Activated naive CD4-positive, alpha-beta T cell treated with anti-CD3 and anti-CD28 coated beads, Interleukin-2, amount 50 U/mL, for 24 hours (primary cell): ENCODE results near the gene ARL6IP5.
A peak's percentile ranks its signal among the peaks of the same experiment; 100 is the strongest.

Source experiments
- H3K27ac Mint-ChIP-seq: one replicate; pipeline ENCODE4 v1.8.0; 2021; ENCODE audit warnings: mild to moderate bottlenecking, mixed read lengths
- H3K27me3 Mint-ChIP-seq: one replicate; pipeline ENCODE4 v1.8.0; 2021; ENCODE audit warnings: mixed read lengths
- H3K36me3 Mint-ChIP-seq: one replicate; pipeline ENCODE4 v1.8.0; 2021; ENCODE audit warnings: mixed read lengths
- H3K4me1 Mint-ChIP-seq: one replicate; pipeline ENCODE4 v1.8.0; 2021; ENCODE audit warnings: mixed read lengths
- H3K4me3 Mint-ChIP-seq: one replicate; pipeline ENCODE4 v1.8.0; 2021; ENCODE audit warnings: mild to moderate bottlenecking, mixed read lengths
- H3K9me3 Mint-ChIP-seq: one replicate; pipeline ENCODE4 v1.8.0; 2021; ENCODE audit warnings: mixed read lengths

Gene ARL6IP5

DNA sequence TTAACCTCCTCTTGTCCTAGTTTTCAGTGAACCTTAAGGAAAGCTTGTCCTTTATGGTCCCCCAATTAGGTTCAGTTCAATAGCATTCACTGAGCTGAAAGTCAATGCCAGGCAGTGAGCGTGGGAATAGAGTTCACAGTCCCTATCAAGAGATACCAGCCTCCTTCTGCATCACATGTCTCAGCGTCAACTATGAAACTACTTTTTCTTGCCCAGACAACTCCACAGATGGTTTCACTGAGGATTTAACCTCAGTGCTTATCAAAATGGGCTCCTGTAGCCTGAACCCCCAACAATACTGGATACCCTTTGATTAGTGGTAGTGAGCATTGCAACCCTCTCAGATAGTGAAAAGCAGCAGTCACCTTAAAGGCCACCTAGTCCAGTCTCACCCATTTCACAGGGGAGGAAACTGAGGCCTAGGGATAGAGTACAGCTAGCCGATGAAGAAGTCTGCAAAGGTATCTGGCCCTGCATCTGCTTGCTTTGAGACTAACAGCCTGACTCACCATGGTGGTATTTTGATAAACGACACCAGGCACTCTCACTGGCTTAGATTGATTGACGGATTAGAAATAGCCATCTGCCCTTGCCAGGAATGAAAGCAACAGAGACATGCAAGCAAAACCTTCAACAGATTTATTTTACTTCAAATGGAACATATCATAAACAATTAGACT lies 3.0 kb upstream of the ARL6IP5 start:
- Mint-ChIP-seq H3K9me3 (no peaks in the 10 kb centered on the region), H3K36me3 (peaks cover 4% of the 10 kb centered on the region), H3K4me3 (peak overlapping the region; percentile 77), H3K4me1 (peaks cover 71% of the 10 kb centered on the region), H3K27ac (peak overlapping the region; percentile 97), H3K27me3 (no peaks in the 10 kb centered on the region)

DNA sequence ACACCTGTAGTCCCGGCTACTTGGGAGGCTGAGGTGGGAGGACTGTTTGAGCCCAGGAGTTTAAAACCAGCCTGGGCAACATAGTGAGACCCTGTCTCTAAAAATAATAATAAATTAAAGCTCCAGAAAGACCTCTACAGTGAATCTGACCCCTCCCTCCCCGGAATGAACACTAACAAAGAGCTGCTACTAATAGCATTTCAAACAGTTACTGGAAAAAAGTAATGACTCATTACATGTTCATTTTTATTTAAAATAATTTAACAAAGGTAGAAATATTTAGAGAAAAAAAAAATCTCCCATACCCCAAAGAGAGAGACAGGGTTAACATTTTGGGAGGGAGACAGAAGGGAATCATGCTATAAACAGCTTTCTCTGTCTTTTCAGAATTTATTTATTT lies 2.4 kb upstream of the ARL6IP5 start:
- Mint-ChIP-seq H3K36me3 (peaks cover 3% of the 10 kb centered on the region), H3K27ac (peak overlapping the region; percentile 97), H3K4me1 (peaks cover 69% of the 10 kb centered on the region), H3K4me3 (peak overlapping the region; percentile 89), H3K9me3 (no peaks in the 10 kb centered on the region), H3K27me3 (no peaks in the 10 kb centered on the region)

DNA sequence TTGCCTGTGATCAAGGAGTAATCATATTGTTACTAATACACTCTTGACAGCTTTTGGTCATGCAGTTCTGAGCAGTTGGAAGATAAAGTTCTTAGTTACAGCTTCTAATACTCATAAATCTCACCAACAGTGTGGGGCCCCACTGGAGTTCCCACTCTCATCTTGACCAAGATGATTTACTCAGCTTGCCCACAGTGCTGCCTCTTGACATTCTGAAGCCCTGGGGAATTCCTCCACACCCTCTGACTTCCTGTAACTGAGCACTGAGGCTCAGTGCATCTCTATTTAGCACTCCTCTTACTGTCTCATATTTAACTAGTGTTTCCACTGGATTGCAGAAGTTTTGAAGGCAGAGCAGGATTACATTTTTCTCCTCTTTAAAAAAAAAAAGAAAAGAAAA lies 1.9 kb upstream of the ARL6IP5 start:
- peaks cover 68% of the 10 kb centered on the region for H3K4me1 Mint-ChIP-seq
- peak overlapping the region; percentile 89 for H3K4me3 Mint-ChIP-seq
- peak overlapping the region; percentile 97 for H3K27ac Mint-ChIP-seq
- H3K9me3 Mint-ChIP-seq, result no peaks in the 10 kb centered on the region
- no peaks in the 10 kb centered on the region for H3K27me3 Mint-ChIP-seq
- H3K36me3 Mint-ChIP-seq, result peaks cover 3% of the 10 kb centered on the region

DNA sequence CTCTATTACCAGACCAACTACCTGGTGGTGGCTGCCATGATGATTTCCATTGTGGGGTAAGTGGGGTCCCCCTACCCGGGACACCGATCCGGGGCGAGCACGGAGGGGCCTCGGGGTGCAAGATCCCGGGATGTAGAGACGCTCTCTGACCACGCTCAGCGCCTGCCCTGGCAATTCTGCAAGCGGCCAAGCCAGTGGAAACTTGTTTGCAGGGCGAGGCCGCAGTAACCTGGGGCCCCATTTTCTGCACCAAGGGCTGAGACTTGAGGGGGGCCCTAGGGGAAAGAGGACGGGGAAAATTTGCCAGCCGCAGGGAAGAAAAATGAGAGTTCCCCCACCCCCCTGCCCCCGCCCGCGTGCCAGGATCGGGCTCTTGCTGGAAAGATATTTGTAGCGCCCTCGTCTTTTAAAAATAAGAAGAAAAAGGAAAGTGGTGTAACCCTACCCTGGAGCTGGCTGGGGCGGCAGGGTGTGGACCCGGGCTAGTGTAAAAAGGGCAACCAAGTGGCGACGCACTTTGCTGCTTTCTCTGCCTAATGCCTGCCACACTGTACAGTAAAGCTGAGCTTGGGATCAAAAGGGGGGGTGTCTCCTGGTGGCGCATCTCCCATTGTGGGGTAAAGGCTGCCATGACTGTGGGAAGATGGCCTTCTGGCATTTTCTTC lies 563 bp downstream of the ARL6IP5 start:
- H3K27me3 Mint-ChIP-seq, result no peaks in the 10 kb centered on the region
- H3K27ac Mint-ChIP-seq, result peak overlapping the region; percentile 97
- peaks cover 79% of the 10 kb centered on the region for H3K4me1 Mint-ChIP-seq

DNA sequence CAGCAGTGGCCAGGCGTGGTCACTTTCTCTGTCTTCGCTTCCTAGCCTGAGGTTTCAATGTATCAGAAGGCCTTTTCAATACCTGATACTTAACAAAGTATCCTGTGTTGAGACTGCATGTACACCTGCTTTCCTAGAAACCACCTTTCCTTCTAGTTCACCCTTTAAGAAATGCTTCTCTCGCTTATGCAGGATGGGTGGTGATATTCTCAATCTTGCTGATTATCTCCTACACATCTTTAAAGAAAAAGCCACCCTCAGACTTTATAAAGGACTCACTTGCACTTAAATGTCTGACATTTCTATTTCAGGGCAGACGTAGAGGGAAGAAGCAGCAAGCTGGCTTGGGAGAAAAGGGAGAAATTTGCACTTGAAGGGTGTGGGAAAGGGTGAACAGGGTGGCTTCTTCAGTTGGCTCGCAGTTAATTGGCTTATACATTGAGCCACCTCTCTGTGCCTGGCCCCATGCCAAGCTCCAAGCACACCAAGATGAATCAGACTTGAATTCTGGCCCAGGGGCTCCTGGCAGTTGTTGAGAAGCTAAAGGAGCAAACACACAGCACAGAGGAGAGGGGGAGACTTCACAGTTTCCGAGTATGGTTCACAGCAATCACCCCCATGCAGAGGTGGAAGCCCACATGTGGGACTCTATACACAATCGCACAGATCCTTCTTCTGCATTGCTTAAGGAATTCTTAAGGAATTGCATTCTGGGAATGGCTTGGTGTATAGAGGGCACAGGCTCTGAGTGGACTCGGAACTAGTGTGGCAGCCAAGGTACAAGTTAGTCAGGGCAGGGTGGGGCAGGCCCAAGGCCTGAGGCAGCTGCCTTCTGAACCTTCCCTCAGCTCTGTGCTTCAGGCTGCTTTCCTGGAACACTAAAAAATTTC lies 1.3 kb downstream of the ARL6IP5 start:
- peak overlapping the region; percentile 89 for H3K4me3 Mint-ChIP-seq
- H3K27me3 Mint-ChIP-seq, result no peaks in the 10 kb centered on the region
- no peaks in the 10 kb centered on the region for H3K9me3 Mint-ChIP-seq

More for the DNA sequence above, 563 bp downstream of the ARL6IP5 start:
- H3K9me3 Mint-ChIP-seq, result no peaks in the 10 kb centered on the region
- peak overlapping the region; percentile 89 for H3K4me3 Mint-ChIP-seq
- peaks cover 4% of the 10 kb centered on the region for H3K36me3 Mint-ChIP-seq

DNA sequence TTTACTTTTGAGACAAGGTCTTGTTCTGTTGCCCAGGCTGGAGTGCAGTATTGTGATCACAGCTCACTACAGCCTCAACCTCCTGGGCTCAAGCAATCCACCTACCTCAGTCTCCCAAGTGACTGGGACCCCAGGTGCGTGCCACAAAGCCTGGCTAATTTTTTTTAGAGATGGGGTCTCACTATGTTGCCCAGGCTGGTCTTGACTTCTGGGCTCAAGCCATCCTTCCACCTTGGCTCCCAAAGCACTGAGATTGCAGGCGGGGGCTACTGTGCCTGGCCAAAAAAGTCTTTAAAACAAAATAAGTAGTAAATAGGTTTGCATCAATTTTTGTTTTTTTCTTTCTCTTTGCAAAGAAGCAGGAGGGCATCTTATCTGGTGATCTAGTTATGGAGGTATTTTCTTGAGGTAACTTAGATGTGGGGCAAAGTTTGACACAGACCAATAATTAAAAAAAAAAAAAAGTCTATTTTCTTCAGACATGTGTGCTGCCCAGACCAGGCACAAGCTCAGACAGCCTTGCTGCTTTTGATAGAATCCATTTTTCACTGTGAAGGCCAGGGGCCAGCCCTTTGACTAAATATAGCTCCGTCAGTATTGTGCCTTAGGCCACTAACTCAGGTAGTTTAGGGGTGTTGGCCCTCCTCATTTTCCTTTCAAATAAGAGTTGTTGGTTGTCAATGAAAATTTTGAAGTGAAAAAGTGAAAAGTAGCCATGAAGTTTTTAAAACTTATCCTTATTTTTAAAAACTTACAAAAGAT lies 2.5 kb downstream of the ARL6IP5 start:
- Mint-ChIP-seq H3K4me1 (peaks cover 77% of the 10 kb centered on the region), H3K9me3 (no peaks in the 10 kb centered on the region), H3K36me3 (peaks cover 8% of the 10 kb centered on the region), H3K4me3 (peak overlapping the region; percentile 75), H3K27ac (peak overlapping the region; percentile 43), H3K27me3 (no peaks in the 10 kb centered on the region)

More for the DNA sequence above, 1.3 kb downstream of the ARL6IP5 start:
- H3K4me1 Mint-ChIP-seq, result peaks cover 78% of the 10 kb centered on the region
- H3K27ac Mint-ChIP-seq, result peak overlapping the region; percentile 97
- H3K36me3 Mint-ChIP-seq, result peaks cover 4% of the 10 kb centered on the region

DNA sequence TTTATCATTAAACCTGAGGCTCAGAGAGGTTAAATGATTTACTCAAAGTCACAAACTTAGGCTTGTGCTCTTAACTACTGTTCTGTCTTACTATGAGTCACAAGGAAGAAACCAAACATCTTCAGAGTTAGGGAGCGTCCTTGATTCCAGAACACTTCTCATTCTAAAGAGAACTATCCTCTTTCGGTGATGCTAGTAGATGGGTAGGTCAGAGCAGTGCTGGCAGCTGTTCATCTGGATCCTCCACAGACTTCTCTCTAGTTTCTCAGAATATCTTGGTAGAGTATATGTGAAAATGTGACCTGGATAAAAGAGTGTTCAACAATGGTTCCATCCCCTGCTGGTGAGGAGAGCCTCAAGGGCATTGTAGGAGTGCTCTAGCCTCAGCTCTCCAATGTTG lies 3.3 kb downstream of the ARL6IP5 start:
- Mint-ChIP-seq H3K27ac (peak overlapping the region; percentile 80), H3K9me3 (no peaks in the 10 kb centered on the region), H3K27me3 (no peaks in the 10 kb centered on the region), H3K36me3 (peaks cover 8% of the 10 kb centered on the region), H3K4me1 (peaks cover 77% of the 10 kb centered on the region), H3K4me3 (peak overlapping the region; percentile 75)

DNA sequence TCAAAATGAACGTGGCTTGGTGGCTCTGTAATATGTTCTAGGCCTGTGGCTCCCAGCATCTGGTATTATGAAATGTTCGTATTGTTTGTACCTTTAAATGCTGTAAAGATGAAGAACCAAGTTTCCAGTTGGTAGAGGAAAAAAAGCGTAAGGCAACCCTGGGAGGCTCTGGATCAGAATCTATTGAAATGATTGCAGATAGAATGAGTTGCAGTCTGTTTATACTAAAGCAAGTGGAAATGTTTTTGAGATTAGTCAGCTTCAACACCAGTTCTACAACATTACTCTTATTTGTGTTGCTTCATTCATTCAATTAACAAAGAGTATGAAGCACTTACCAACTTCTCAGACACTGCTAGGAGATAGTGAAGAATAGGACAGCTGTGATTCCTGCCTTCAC lies 5.3 kb downstream of the ARL6IP5 start:
- Mint-ChIP-seq H3K36me3 (peaks cover 9% of the 10 kb centered on the region), H3K27ac (peak overlapping the region; percentile 83), H3K4me3 (peak overlapping the region; percentile 53), H3K9me3 (no peaks in the 10 kb centered on the region), H3K4me1 (peaks cover 81% of the 10 kb centered on the region), H3K27me3 (no peaks in the 10 kb centered on the region)

DNA sequence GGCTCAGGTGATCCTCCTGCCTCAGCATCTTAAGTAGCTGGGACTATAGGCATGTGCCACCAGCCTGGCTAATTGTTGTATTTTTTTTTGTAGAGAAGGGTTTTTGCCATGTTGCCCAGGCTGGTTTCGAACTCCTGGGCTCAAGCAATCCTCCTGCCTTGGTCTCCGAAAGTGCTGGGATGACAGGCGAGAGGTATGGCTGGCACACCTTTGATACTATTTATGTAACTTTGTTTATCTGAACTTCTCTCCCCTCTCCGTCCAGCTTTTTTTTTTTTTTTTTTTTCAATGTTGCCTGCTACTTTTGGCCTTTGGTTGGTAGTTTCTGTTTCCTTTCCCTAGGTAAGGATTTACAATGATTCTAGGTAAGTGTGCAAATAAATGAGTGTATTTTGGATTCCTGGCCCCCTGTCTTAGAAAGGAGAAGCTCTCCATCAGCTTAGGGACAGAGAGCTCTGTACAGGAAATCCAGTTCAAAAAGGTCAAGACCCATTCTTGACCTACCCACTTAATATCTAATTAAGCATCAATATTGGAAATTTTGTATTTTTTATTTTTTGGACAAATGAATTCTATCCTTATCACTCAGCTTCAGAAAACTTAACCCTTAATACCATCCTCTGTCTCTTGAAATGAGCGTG lies 6.8 kb downstream of the ARL6IP5 start:
- H3K4me1 Mint-ChIP-seq, result peaks cover 88% of the 10 kb centered on the region
- H3K9me3 Mint-ChIP-seq, result no peaks in the 10 kb centered on the region
- peaks cover 8% of the 10 kb centered on the region for H3K36me3 Mint-ChIP-seq
- H3K27me3 Mint-ChIP-seq, result no peaks in the 10 kb centered on the region
- H3K27ac Mint-ChIP-seq, result peak overlapping the region; percentile 97
- peak overlapping the region; percentile 85 for H3K4me3 Mint-ChIP-seq

DNA sequence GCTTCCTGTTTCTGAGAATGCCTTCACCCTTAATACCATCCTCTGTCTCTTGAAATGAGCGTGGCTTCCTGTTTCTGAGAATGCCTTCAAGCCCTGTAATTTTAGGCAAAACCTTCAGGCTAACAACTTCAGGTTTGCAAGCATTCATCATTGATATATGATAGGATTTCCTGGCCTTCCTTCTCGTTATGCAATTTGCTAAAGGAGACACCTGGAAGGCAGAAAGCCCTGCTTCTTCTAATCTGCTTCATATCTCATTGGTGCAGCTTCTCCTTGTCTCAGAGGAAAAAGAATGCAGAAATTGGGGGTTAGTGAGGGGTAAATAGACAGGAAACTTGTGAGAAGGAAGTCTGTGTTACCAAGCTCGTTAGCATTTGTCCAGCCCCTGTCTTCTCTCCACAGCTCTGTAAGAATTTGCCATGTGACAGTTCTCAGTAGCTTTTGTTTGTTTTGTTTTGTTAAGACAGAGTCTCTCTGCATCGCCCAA lies 7.3 kb downstream of the ARL6IP5 start:
- H3K27me3 Mint-ChIP-seq, result no peaks in the 10 kb centered on the region
- H3K27ac Mint-ChIP-seq, result peak overlapping the region; percentile 97
- H3K9me3 Mint-ChIP-seq, result no peaks in the 10 kb centered on the region
- peaks cover 93% of the 10 kb centered on the region for H3K4me1 Mint-ChIP-seq
- peak overlapping the region; percentile 85 for H3K4me3 Mint-ChIP-seq
- H3K36me3 Mint-ChIP-seq, result peaks cover 8% of the 10 kb centered on the region

DNA sequence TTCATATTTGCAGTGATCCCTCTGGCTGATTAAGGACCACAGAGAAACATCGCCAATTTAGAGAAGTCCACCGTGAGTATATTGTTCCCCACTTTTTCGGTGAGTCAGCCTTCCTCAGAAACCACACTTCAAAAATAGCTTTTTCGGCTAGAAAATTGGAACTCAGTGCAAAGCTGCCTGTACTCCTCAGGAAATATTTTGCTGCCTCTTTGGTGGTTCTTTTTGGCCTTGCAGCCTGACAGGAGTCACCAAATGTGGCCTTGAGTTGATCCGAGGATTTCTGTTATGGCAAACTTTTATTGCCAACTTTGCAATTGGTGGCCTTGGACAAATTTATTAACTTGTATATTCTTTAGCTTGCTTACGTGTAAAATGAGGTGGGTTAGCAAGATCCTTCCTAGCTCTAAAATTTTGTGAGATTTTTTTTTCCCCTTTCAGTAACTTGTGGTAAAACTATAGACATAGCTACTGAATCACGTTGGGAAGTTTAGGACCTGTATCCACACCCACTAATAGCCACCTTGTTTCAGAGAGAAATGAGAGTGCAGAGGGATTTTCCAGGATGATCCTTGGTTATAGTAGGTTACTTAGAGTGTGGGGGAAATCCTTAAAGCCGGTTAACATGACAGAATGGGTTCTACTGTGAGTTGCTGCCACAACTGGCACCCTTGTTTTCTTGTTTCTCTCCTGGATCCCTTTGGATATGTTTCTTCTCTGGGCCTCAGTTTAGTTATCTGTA lies 9.9 kb downstream of the ARL6IP5 start:
- H3K4me3 Mint-ChIP-seq, result peak overlapping the region; percentile 60
- H3K9me3 Mint-ChIP-seq, result no peaks in the 10 kb centered on the region
- peaks cover 86% of the 10 kb centered on the region for H3K4me1 Mint-ChIP-seq
- peaks cover 12% of the 10 kb centered on the region for H3K36me3 Mint-ChIP-seq
- peak overlapping the region; percentile 89 for H3K27ac Mint-ChIP-seq
- H3K27me3 Mint-ChIP-seq, result no peaks in the 10 kb centered on the region

DNA sequence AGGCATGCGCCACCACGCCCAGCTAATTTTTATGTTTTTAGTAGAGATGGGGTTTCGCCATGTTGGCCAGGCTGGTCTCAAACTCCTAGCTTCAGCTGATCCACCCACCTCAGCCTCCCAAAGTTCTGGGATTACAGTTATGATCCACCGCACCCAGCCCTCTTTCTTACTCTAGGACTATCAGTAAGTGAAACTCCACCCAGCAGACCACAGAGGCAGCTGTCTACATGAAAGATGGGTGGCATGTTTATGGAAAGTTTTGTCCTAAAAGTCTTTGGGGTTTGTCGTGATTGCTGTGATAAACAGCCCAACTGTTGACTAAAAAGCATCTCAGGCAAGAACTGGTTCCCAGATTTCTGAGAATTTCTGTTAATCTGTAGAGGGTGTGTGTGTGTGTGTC lies 10.9 kb downstream of the ARL6IP5 start:
- Mint-ChIP-seq H3K27me3 (no peaks in the 10 kb centered on the region), H3K36me3 (peaks cover 13% of the 10 kb centered on the region), H3K9me3 (no peaks in the 10 kb centered on the region), H3K27ac (peak overlapping the region; percentile 93), H3K4me1 (peaks cover 84% of the 10 kb centered on the region), H3K4me3 (peak overlapping the region; percentile 65)

DNA sequence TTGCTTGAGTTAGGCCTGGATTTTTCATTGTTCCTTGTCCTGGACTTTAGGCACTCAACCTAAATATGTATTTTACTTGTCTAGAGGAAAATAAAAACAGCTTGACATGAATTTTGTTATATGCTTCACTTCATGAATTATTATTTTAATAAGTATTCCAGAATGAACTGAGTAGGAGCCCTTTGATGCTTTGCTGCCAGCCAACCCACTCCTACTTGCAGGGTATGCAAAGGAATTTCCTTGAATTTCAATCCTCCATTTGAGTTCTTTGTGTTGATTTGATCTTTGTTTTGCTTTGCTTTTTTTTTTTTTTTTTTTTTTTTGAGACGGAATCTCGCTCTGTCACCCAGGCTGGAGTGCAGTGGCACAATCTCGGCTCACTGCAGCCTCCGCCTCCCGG lies 11.6 kb downstream of the ARL6IP5 start:
- peak overlapping the region; percentile 65 for H3K4me3 Mint-ChIP-seq
- H3K27me3 Mint-ChIP-seq, result no peaks in the 10 kb centered on the region
- peaks cover 13% of the 10 kb centered on the region for H3K36me3 Mint-ChIP-seq
- no peaks in the 10 kb centered on the region for H3K9me3 Mint-ChIP-seq
- H3K27ac Mint-ChIP-seq, result peak overlapping the region; percentile 23
- H3K4me1 Mint-ChIP-seq, result peaks cover 79% of the 10 kb centered on the region
